OCI-LY7 (cell line): ENCODE measurements around the gene NT5C2. TPM values are rescaled to one million over a fixed set of nuclear protein-coding genes. Genes with fewer than 3 reads are reported as not detected.

Source experiments
- BruUV-seq: library from RNA; stranded (reverse); fragments of 400-500 nt; replicated peaks from 2 replicates; lab custom pipeline; 2021; lab: Mats Ljungman, UMichigan
- CTCF ChIA-PET: fragments of 300-600 bp; sonication (Branson Sonifier 250); formaldehyde crosslinking; loops from one replicate; lab custom pipeline; 2022; ENCODE audit warnings: antibody characterized with exemption; ENCODE audit not compliant: unreplicated experiment; lab: Charles Lee
- POLR2A ChIA-PET: fragments of 300-600 bp; sonication (Branson Sonifier 250); formaldehyde crosslinking; loops from one replicate; lab custom pipeline; 2022; ENCODE audit warnings: antibody characterized with exemption; lab: Charles Lee
- DNase-seq: peaks from one replicate; pipeline ENCODE4 v3.0.0-alpha.2; 2015; ENCODE audit warnings: low spot score
- H2AFZ ChIP-seq: fragments of 200-600 bp; sonication (generic), shearing (Covaris generic); 2 replicates; pipeline ENCODE4 v1.6.1; 2014; ENCODE audit warnings: mild to moderate bottlenecking, antibody characterized with exemption, low read length, moderate library complexity
- H3K27ac ChIP-seq: fragments of 200-600 bp; sonication (generic); 2 replicates; pipeline ENCODE4 v1.5.1; 2014; ENCODE audit warnings: mixed run types, low read depth, mild to moderate bottlenecking, moderate library complexity, low read length, inconsistent platforms; ENCODE audit not compliant: poor library complexity, severe bottlenecking
- H3K36me3 ChIP-seq: fragments of 200-600 bp; sonication (generic); 2 replicates; pipeline ENCODE4 v1.6.1; 2014; ENCODE audit warnings: mild to moderate bottlenecking, antibody characterized with exemption, low read length, moderate library complexity, mixed read lengths; ENCODE audit not compliant: insufficient read depth
- H3K4me1 ChIP-seq: fragments of 200-600 bp; sonication (generic); 2 replicates; pipeline ENCODE4 v1.5.1; 2014; ENCODE audit warnings: mild to moderate bottlenecking, low read length; ENCODE audit not compliant: insufficient read depth, poor library complexity, severe bottlenecking
- H3K4me2 ChIP-seq: fragments of 200-600 bp; sonication (generic); 2 replicates; pipeline ENCODE4 v1.6.1; 2014; ENCODE audit warnings: mild to moderate bottlenecking, low read length
- H3K4me3 ChIP-seq: fragments of 200-600 bp; sonication (generic); 2 replicates; pipeline ENCODE4 v1.5.1; 2014; ENCODE audit warnings: mild to moderate bottlenecking, low read depth, low read length; ENCODE audit not compliant: poor library complexity, severe bottlenecking
- H3K79me2 ChIP-seq: fragments of 200-600 bp; sonication (generic); 2 replicates; pipeline ENCODE4 v1.6.1; 2016; ENCODE audit warnings: low read depth, mild to moderate bottlenecking, low read length, moderate library complexity, mixed read lengths; ENCODE audit not compliant: insufficient read depth
- H3K9me2 ChIP-seq: fragments of 200-600 bp; sonication (generic); 2 replicates; pipeline ENCODE4 v1.6.1; 2016; ENCODE audit warnings: mild to moderate bottlenecking, low read length, mixed read lengths; ENCODE audit not compliant: insufficient read depth
- H3K9me3 ChIP-seq: fragments of 200-600 bp; sonication (generic); 2 replicates; pipeline ENCODE4 v1.6.1; 2014; ENCODE audit warnings: mild to moderate bottlenecking, mixed run types, low read length, mixed read lengths
- H4K20me1 ChIP-seq: fragments of 200-600 bp; sonication (generic); 2 replicates; pipeline ENCODE4 v1.6.1; 2014; ENCODE audit warnings: mild to moderate bottlenecking, antibody characterized with exemption, low read length, moderate library complexity, mixed read lengths; ENCODE audit not compliant: insufficient read depth
- EZH2phosphoT487 ChIP-seq: fragments of 200-600 bp; sonication (generic); IDR thresholded peaks from 2 replicates; pipeline ENCODE4 v1.6.1; 2018; ENCODE audit warnings: low read depth, borderline replicate concordance, mild to moderate bottlenecking, mixed run types, antibody characterized with exemption, low read length, moderate library complexity, mixed read lengths
- intact Hi-C: fragments of 100-400 bp; cut with micrococcal nuclease; formaldehyde crosslinking; loops from one replicate; pipeline ENCODE4 v1.10.0; 2022; ENCODE audit not compliant: unreplicated experiment
- total RNA-seq, 2 experiments: library from RNA; depleted of rRNA in 1 of 2; stranded (reverse); fragments of >200 nt in 1 of 2; shearing (Covaris generic) in 1 of 2; gene quantifications; 2 replicates each; pipeline ENCODE4 v1.2.3, GENCODE V29; 2014 to 2022
- TF ChIP-seq, protein P1 (sequence below): fragments of 200-600 bp; sonication (generic); conservative IDR thresholded peaks from 2 replicates; pipeline ENCODE4 v1.5.1; 2014; ENCODE audit warnings: mild to moderate bottlenecking, antibody characterized with exemption, low read length, moderate library complexity, mixed read lengths

Gene NT5C2
- total RNA-seq, 2 experiments from 2014 or later: 72.0 to 87.3 TPM

DNA sequence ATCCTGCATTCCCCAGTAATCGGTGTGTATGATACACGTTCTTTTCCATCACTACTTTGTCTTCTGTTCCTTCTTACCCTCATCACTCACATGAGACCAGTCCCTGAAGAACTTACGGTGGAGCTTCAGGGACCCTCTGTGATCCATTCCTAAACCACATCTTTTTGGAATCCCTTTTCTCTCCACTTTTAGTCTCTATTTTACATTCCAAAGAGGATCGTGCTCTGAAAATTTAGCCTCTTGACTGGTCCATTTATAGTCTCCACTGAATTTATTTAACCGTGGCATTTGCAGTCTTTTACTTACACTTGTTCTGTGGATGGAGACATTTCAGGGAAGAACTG lies 109.1 kb downstream of the NT5C2 start:
- intact Hi-C loops: no loop called here
- no peak for DNase-seq
- no peak overlapping the region for H3K27ac ChIP-seq
- no peaks in the 10 kb centered on the region for H3K9me2 ChIP-seq
- no peaks in the 10 kb centered on the region for H3K4me1 ChIP-seq
- H3K36me3 ChIP-seq: peaks cover 60% of the 10 kb centered on the region
- no peak overlapping the region for H3K4me3 ChIP-seq
- TF ChIP-seq, protein P1, sequence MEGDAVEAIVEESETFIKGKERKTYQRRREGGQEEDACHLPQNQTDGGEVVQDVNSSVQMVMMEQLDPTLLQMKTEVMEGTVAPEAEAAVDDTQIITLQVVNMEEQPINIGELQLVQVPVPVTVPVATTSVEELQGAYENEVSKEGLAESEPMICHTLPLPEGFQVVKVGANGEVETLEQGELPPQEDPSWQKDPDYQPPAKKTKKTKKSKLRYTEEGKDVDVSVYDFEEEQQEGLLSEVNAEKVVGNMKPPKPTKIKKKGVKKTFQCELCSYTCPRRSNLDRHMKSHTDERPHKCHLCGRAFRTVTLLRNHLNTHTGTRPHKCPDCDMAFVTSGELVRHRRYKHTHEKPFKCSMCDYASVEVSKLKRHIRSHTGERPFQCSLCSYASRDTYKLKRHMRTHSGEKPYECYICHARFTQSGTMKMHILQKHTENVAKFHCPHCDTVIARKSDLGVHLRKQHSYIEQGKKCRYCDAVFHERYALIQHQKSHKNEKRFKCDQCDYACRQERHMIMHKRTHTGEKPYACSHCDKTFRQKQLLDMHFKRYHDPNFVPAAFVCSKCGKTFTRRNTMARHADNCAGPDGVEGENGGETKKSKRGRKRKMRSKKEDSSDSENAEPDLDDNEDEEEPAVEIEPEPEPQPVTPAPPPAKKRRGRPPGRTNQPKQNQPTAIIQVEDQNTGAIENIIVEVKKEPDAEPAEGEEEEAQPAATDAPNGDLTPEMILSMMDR: no peak
- no peak for TF ChIP-seq EZH2phosphoT487
- POLR2A ChIA-PET: interaction anchor here (1.0 kb wide), 1 partner anchor 20 kb away, joined by 4 read pairs; no protein-coding TSS in a partner anchor
- no peaks in the 10 kb centered on the region for H3K9me3 ChIP-seq
- CTCF ChIA-PET: no interaction called here
- H4K20me1 ChIP-seq: no peaks in the 10 kb centered on the region
- no TSS peak for BruUV-seq
- H3K79me2 ChIP-seq: no peaks in the 10 kb centered on the region
- no peak overlapping the region for H2AFZ ChIP-seq
- no peak overlapping the region for H3K4me2 ChIP-seq

DNA sequence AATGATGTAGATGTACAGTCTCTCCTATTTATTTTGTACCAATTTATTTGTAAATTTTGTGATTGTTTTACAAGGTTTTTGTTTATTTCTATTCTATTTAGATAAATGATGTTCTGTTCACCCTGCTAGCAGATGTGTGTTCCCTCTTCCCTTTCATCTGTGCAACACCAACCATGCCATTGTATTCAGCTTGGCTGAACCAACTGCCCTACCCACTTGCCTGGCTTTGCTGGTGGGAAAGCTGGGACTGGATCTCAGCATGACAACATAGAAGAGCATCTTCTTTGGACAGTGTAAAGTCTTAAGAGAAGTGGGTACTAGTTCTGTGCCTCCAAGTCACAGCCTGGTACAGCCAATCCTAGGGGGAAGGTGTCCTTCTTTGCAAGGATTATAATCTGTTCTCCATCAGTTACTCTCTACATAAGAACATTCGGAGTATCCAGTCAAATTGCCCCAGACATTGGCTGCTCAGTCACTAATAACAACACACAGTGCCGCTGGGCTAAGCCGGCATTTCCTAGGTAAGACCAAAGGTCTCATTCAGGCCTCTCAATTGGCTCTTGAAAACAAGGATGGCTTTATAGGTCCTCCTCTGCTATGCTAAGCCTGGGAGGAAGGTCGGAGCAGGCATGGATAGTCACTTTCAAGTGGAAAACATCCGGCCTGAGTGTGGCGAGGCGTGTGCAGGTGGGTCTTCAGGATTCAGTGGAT lies 109.7 kb downstream of the NT5C2 start:
- H3K9me2 ChIP-seq: no peaks in the 10 kb centered on the region
- H3K27ac ChIP-seq: no peak overlapping the region
- no peak overlapping the region for H3K4me3 ChIP-seq
- H3K4me2 ChIP-seq: no peak overlapping the region
- no peak for DNase-seq
- no peak overlapping the region for H2AFZ ChIP-seq
- peaks cover 55% of the 10 kb centered on the region for H3K36me3 ChIP-seq
- no peaks in the 10 kb centered on the region for H4K20me1 ChIP-seq
- no peaks in the 10 kb centered on the region for H3K9me3 ChIP-seq
- ChIA-PET CTCF (no interaction called here), POLR2A (no interaction called here)
- no TSS peak for BruUV-seq
- intact Hi-C loops: no loop called here
- no peak for TF ChIP-seq EZH2phosphoT487
- TF ChIP-seq, protein P1: no peak
- no peaks in the 10 kb centered on the region for H3K4me1 ChIP-seq
- no peaks in the 10 kb centered on the region for H3K79me2 ChIP-seq

DNA sequence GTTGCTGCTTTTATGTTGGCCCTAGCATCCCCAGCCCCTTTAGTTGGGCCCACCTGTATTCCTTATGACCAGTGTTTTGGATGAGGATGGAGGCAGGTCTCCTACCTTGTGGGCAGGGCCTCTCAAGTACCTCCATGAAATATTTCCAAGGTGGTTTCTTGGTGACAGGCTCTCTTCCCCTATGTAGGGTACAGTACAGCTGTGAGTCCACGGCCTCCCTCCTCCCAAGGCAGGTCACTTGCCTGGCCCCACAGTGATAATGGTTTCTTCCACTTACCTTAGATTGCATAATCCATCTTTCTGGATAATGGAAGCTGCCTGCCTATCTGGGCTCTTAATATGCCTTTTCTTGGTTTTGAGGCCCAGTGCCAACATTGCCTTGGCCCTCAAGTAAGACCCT lies 110.4 kb downstream of the NT5C2 start:
- Histone ChIP-seq H3K9me2 (no peaks in the 10 kb centered on the region), H3K4me2 (no peak overlapping the region), H2AFZ (no peak overlapping the region), H3K4me1 (no peaks in the 10 kb centered on the region), H3K27ac (no peak overlapping the region), H4K20me1 (no peaks in the 10 kb centered on the region), H3K4me3 (no peak overlapping the region), H3K36me3 (peaks cover 48% of the 10 kb centered on the region), H3K79me2 (no peaks in the 10 kb centered on the region), H3K9me3 (no peaks in the 10 kb centered on the region)
- intact Hi-C loops: no loop called here
- CTCF ChIA-PET: no interaction called here
- POLR2A ChIA-PET: interaction anchor here (0.5 to 0.6 kb wide), 2 partner anchors 9 to 162 kb away, joined by 3 to 4 read pairs; no protein-coding TSS in a partner anchor
- DNase-seq: no peak
- TF ChIP-seq, protein P1: no peak
- no peak for TF ChIP-seq EZH2phosphoT487
- no TSS peak for BruUV-seq
